Brain microvascular endothelial cell (primary cell): Measurements from ENCODE around the gene EXOC6B.

Source experiments
- DNase-seq: peaks from one replicate; pipeline ENCODE4 v3.0.0-alpha.2; 2020
- H3K27ac ChIP-seq: fragments of 250-450 bp; sonication (Bioruptor Pico); 2 replicates; pipeline ENCODE4 v1.5.1; 2020; ENCODE audit warnings: mild to moderate bottlenecking, moderate library complexity
- H3K27me3 ChIP-seq: fragments of 250-450 bp; sonication (Bioruptor Pico); replicated peaks from 2 replicates; pipeline ENCODE4 v1.5.1; 2020; ENCODE audit warnings: mild to moderate bottlenecking
- H3K36me3 ChIP-seq: fragments of 250-450 bp; sonication (Bioruptor Pico); replicated peaks from 2 replicates; pipeline ENCODE4 v1.5.1; 2020; ENCODE audit warnings: mild to moderate bottlenecking
- H3K4me3 ChIP-seq: 2 replicates; pipeline ENCODE4 v1.5.1; 2011; ENCODE audit warnings: low read depth, mild to moderate bottlenecking, control low read depth, low read length, moderate library complexity
- in situ Hi-C: cut with HindIII; loops from 2 replicates; pipeline ENCODE4 v1.10.0; 2017; ENCODE audit warnings: low sequenced_read_pairs, low pct_ligation_motif_present
- TF ChIP-seq, protein P1 (sequence below): IDR thresholded peaks from 2 replicates; pipeline ENCODE4 v1.5.1; 2011; ENCODE audit warnings: low read depth, mild to moderate bottlenecking, moderate library complexity, low read length, control low read depth, inconsistent platforms; ENCODE audit errors: missing control alignments

The EXOC6B gene

DNA sequence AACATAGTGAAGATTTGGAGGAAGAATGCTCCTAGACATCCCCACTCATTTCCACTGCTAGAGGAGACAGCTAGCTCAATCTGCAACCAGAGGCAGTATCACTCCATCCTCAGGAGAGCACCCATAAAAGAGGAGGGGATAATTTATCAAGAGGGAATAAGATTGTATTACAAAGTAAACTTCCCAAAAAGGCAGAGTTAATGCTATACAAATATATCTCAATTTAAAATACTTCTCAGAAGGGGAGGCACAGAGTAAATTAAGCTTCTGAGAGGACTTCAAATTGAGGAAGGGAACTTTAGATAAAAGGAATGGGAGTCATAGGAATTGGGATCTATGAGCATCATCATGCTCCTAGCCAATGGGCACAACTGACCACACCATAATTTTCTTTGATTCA, 29.1 kb downstream of the EXOC6B start:
- H3K27ac ChIP-seq: no peak overlapping the region
- no peak for DNase-seq
- no peak overlapping the region for H3K4me3 ChIP-seq
- in situ Hi-C loops: no loop called here
- TF ChIP-seq, protein P1, sequence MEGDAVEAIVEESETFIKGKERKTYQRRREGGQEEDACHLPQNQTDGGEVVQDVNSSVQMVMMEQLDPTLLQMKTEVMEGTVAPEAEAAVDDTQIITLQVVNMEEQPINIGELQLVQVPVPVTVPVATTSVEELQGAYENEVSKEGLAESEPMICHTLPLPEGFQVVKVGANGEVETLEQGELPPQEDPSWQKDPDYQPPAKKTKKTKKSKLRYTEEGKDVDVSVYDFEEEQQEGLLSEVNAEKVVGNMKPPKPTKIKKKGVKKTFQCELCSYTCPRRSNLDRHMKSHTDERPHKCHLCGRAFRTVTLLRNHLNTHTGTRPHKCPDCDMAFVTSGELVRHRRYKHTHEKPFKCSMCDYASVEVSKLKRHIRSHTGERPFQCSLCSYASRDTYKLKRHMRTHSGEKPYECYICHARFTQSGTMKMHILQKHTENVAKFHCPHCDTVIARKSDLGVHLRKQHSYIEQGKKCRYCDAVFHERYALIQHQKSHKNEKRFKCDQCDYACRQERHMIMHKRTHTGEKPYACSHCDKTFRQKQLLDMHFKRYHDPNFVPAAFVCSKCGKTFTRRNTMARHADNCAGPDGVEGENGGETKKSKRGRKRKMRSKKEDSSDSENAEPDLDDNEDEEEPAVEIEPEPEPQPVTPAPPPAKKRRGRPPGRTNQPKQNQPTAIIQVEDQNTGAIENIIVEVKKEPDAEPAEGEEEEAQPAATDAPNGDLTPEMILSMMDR: no peak
- H3K27me3 ChIP-seq: no peaks in the 10 kb centered on the region
- no peaks in the 10 kb centered on the region for H3K36me3 ChIP-seq

DNA sequence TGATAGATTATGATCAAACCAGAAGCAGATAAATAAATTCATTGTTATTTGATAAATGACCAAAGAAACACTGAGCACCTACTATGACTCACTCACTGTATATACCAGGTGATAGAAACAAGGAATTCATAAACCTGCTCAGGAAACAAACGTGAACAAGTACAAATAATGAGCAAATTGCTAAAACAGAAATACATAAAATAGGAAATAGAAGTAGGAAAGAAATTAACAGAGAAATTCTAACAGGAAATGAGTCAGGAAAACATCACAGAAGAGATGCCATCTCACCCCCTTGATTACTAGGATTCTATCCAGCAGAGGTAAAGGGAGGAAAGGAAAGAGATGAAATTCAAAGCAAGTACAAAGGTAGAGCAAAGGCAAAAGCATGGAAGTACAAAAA, 31.3 kb downstream of the EXOC6B start:
- no peak overlapping the region for H3K4me3 ChIP-seq
- H3K27ac ChIP-seq: no peak overlapping the region
- DNase-seq: no peak
- H3K36me3 ChIP-seq: no peaks in the 10 kb centered on the region
- TF ChIP-seq, protein P1: no peak
- H3K27me3 ChIP-seq: no peaks in the 10 kb centered on the region
- in situ Hi-C loops: no loop called here

DNA sequence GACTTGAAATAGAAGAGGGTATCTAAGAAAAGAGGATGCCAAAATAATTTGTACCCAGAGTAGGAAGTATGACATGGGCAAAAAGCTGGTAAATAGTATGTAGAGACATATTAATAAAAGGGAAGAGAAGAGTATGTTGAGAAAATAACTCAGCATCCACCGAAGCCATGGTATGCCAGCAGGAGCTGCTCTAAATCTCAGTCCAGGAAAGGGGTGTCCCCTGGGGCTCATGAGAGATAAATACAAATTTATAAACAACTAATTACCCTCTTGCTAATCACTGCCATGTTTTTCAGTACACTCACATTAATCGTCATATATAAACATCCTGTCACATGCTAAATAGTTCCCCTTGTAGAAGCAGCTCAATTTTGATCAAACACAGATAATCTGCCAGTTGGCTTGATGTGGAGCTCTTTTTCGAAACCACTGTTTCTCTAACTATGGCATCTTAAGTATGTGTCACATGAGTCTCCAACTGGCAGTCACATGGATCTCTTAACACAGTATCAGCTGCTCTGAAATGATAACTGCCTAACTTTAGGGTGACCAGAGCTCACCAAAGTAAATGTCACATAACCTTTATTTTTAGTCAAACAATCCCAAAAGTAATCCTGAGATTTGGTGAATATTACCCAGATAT, 31.9 kb downstream of the EXOC6B start:
- Histone ChIP-seq H3K36me3 (no peaks in the 10 kb centered on the region), H3K4me3 (no peak overlapping the region), H3K27me3 (no peaks in the 10 kb centered on the region), H3K27ac (no peak overlapping the region)
- in situ Hi-C loops: no loop called here
- DNase-seq: peak; percentile 9
- TF ChIP-seq, protein P1: no peak

DNA sequence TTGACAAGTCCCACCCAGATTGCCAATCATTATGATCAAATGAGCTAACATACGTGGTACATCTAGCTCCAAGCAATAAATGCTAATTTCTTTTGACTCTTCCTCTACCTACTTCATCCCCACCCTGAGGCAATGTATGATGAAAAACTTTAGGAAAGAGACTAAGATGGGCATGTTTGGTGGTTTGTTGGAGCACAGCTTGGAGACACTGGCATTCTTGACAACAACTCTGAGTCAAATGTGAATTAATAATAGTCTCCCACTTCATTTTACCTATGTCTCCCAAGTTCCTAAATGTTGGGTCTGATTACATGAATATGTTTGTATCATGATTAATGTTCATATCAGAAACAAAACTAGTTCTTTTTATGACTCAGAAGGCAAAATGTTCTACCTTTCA, 36.6 kb downstream of the EXOC6B start:
- TF ChIP-seq, protein P1: no peak
- in situ Hi-C loops: no loop called here
- Histone ChIP-seq H3K27ac (no peak overlapping the region), H3K27me3 (no peaks in the 10 kb centered on the region), H3K36me3 (no peaks in the 10 kb centered on the region), H3K4me3 (no peak overlapping the region)
- DNase-seq: no peak

DNA sequence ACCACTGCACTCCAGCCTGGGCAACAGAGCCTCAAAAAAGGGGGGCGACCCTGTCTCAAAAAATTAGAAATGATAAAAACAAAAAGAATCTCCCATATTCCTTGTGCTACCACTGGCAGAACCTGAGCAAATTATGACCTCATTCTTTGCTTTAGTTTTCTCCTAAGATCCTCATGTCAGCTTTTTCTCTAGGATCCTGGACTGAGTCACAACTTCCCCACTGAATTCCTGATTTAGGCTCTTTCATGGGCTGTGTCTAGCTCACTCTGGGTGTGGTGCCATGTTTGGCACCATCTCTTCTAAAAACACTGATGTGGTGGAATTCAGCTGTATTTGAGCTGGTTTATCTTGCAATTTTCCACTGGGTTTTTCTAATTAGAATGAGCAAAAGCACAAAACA, 37.1 kb downstream of the EXOC6B start:
- Histone ChIP-seq H3K36me3 (no peaks in the 10 kb centered on the region), H3K4me3 (no peak overlapping the region), H3K27ac (no peak overlapping the region), H3K27me3 (no peaks in the 10 kb centered on the region)
- peak; percentile 43 for DNase-seq
- TF ChIP-seq, protein P1: no peak
- in situ Hi-C loops: no loop called here

DNA sequence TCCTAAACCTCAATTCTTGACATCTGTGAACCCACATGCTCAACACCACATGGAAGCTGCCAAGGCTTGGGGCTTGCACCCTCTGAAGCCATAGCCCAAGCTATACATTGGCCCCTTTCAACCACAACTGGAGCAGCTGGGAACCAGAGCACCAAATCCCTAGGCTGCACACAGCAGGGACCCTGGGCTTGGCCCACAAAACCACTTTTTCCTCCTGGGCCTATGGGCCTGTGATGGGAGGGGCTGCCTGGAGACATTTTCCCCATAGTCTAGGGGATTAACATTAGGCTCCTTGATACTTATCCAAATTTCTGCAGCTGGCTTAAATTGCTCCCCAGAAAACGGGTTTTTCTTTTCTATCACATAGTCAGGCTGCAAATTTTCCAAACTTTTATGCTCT, 40.3 kb downstream of the EXOC6B start:
- Histone ChIP-seq H3K4me3 (no peak overlapping the region), H3K36me3 (no peaks in the 10 kb centered on the region), H3K27me3 (no peaks in the 10 kb centered on the region), H3K27ac (no peak overlapping the region)
- in situ Hi-C loops: no loop called here
- DNase-seq: no peak
- TF ChIP-seq, protein P1: no peak
